NCI-H446 (cell line): ENCODE data around the gene HOXA3.

Experiments
- DNase-seq, 2 experiments: peaks; one replicate each; lab custom pipeline; 2025; lab: John Stamatoyannopoulos, UW

The HOXA3 gene

DNA sequence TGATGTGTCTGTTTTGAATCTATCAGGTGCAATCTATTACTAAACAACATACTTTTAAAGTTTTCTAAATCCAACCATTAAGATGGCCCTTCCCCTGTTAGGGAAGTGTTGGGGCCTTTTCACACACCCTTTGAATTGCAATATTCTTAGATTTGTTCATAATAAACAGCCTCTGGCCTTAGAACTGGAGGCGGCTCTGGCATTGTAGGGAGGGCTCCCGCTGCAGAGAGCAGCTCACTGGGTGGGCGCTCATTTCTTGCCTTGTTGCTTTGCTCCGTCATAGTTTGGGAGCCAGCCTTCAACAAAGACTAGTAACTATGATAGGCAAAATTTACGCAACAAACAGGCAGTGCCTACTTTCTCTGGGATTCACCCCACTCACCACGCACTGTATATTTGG, 26.0 kb upstream of the HOXA3 start:
- peak in 1 of 2 experiments; percentile 51 for DNase-seq

DNA sequence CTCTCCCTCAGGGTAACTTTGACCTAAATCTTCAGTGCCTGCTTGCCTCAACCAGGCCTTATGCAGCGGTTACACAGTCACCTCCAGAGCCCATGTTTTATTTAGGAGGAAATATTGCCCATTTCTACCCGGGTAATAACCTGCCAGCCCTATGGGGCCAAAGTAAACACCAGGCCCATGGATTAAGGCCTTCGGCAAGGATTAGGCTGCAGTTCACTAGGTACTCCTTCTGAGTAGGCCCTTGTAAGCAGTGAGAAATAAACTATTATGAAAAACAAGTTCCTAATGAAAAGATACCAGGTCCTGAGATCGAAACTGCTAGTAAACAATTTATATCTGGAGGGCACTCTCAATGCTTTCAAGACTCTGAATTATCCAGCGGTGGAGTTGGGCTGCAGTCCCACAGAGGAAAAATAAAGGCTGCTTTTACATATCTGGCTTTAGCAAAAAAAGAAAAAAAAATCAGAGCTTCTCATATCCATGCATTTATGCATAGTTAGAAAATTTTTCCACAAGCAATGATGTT, 25.5 kb upstream of the HOXA3 start:
- DNase-seq, result no peak

DNA sequence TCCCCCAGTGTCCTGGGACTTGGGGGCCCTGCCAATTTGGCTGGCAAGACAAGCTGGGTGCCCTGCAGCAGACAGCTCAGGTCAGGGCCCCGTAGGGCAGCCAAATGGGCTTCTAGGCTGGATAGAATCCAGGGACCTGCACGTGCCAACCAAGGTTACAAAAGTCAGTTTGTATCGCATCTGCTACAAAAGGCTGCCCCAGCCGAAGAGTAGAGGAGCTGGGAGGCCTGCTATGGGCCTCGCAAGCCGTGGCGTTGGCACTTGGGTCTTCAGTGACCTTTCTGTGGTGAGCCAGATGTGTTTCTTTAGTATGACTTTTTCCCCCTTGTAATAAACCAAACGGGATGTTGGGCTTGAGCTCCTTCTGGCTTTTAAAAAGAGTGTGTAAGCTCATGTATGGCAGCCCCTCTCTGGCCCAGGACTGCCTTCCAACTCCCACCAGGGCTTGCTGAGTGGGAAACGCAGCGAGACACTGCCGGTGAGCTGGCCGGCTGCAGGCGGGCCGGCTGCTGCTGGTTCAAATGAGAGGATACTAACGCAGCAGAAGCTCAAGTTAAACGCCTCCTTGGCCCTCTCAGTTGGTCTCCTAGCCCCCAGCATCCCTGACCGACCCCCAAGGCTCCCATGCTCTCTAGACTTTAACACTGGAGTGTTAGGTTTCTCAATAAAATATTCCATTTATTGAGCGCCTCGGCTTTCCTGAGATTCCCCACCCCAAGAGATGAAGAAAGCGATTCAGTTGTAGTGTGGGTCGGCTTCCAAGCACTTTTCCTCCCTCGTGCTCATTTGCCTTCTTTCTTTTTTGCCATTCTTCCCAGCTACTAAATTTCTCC, 24.8 kb upstream of the HOXA3 start:
- DNase-seq, result peak in 1 of 2 experiments; percentile 30

DNA sequence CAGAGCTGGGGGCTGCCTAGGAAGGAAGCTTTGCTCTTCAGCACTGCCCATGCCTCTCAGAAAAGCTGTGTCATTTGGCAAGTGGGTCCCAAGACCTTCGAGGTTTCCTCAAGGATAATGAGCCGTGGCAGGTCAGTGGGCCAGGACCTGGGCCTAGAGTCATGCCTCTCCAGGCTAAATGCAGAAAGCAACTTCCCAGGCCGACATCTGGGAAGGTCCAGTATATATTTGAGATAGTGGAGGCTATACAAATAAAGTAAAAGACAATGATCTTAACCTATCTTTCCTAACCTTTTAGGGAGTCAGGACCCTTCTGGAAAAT, 24.1 kb upstream of the HOXA3 start:
- DNase-seq, result no peak

DNA sequence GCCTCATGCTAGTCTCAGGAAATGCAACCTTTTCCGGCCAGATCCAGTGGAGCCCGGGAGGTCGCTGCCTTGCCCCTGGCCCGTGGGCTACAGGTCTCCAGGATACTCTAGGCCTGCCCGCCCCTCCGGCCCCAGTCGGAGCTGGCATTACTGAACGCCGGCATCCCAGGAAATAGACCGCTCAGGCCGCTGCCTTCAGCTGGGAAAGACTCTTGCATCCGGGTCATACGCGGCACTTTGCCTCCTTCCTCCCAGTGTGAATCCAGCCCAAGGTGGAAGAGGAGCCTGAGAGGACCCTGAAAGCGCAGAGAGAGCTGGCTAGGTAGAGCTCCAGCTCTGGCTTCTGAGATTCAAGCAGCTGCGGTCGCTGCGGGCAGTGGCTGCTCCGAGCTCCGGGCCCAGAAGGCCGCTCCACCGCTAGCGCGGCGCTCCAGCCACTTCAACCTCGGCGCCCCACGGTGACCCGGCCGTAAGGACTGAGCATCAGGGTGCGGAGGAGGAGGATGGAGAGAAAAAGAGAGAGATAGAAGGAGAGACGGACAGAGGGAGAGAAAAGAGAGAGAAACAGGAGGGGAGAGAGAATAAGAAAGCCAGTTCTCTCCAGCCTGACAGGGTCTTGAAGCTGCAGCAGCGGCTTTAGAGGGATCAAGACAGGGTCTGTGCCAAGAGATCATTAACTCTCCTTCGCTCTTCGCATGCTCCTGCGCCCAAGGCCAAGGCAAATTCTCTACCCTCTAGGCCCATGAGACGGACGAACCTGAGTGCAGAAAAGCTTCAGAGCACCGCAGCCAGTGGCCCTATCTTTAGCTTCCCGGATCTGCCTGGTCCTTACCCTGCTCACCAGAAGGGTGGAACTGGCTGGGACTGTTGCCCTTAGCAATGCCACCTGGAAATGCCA, 23.5 kb upstream of the HOXA3 start:
- DNase-seq, result no peak

DNA sequence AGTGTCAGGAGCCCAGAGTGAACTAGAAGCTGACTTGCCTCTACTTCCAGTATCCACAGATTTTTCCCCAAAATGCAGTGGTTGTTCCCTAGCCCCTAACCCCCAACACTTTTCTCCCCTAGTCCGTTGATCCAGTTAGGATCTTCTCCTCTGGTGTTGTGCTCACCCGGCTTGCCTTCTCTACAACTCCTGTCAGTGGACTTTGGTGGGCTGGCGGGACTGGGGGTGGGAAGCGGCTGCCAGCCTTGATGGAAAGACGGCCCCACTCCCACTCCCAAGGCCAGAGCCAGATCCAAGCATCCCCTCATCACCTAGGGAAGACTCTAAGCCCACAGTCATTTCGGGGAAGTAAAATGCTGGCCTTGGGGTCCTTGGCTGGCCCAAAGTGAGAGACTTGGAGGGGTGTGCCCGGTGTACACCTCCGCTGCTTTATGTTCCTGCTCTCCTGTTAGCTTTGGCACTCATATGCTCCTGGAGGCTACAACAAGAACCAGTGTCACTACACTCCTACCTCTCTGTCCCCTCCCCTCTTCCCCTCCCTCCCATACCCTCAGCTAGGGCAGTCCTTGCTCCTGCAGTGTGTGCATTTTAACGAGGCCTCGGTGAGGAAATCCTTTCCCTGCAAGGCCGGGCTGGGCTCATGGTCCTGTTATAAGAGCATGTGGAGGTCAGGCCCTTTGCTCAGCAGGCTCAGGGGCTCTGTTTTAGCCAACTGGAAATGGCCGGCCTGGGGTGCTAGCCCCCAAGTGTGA, 22.7 kb upstream of the HOXA3 start:
- no peak for DNase-seq

DNA sequence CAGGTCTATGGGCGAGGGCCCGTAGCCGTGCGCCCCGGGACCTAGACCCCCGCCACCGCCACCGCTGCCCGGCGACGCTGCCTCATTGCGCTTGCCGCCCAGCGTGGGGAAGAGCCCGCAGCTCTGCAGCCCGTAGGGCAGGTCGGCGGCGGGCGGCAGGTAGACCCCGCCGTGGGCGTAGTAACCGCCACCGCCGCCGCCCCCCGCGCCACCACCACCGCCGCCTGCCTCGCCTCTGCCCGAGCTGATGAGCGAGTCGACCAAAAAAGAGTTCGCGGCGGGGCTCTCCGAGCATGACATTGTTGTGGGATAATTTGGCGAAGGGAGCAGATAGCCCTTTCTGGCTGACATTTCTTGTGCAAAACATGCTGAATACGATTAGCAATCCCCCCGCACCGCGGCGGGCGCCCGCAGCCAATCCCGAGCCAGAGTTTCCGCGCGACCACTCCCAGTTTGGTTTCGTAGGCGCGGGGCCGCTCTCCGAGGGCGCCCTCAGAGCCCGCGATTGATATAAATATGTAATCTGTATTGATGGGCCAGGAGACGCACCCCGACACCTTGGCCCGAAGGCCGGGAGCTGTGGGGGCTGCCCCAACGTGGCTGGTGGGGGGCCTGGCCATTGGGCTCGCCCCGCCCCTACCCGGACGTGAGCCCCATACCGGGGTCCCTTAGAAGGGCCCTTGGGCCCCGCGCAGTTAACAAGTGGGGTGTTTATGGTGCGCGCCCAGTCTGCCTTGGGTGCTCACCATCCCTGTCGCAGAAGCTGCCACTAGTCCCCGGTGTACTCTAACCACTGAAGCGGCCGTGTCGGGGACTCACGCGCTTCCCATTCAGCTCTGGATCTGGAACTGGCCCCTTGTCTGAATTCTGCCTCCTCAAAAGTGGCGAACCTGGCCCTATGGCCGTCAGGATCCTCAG, 21.8 kb upstream of the HOXA3 start, which contains the start of gene HOXA10:
Gene HOXA10, minus strand, starts transcription at position 365 of the 918 bp plus-strand sequence. Its CDS starts 14 bp downstream, at position 351.
- DNase-seq, result peak in 1 of 2 experiments; percentile 71

DNA sequence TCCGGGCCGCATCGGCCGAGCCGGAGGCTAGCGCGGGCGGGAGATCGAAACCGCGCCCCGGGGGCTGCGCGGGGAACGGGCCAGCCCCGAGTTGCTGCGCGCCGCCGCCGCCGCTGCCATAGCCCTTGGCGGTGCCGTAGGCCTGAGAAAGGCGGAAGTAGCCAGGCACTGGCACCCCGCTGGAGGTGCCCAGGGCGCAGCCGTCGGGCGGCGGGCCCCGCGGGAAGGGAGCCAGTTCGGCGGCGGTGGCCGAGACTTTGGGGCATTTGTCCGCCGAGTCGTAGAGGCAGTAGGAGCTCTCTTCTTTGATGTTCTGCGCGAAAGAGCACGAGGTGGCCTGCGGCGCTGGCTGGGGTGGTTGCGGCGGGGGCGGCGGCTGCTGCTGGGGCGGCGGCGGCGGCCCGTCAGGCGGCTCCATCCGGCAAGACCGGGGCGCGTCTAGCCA, 21.1 kb upstream of the HOXA3 start:
- DNase-seq, result peak in 1 of 2 experiments; percentile 72

DNA sequence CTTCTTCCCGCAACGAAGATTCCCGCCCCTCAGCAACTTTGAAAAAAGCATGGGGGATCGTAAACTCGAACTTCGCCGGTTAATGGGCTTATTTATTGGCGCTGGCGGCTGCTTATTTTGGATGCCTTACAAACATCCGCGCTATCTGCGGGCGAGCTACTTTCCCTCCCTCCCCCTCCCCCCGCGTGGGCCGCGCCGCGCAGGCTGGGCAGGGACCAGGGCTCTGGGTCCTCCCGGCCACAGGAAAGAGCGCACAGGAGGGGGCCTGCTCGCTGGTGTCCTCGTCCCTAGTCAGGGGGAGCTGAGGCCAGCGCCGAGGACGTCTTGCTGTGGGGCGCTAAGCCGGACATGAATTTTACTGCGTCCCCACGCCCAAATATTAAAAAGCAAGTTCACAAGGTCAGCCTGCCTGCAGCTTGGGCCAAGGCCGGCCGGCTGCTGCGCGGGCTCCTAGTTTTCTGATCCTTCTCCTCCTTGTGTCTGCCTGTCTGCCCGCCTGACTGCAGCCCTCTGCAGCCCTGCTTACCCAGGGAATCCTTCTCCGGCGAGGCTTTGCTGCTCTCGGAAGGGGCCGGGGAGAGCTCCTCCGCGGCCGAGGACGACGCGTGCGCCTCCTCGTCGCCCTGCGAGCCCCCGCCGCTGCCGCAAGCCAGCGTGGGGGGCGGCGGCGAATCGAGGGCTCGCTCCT, 20.6 kb upstream of the HOXA3 start:
- peak; percentile 45 to 72 for DNase-seq

DNA sequence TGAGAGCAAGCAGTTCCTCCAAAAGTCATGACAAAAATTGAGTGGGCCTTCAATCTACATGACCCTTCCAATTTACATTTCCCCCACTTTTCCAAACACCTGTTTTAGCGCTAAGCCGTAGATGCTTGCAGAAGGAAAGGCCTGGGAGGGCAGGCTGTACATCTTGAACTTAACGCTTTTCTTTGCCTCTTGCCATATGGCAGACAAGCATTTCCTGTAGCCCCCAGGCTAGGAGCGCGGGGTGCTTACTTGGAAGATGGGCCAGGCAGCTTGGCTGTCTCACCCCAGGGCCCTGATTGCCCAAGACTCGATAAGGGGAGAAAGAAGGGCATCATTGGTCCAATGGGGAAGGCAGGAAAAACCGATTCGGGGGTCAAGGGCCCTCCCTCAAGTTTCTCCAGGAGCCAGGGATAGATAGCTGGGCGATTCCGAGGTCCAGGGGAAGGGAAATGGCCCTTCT, 20.0 kb upstream of the HOXA3 start:
- peak in 1 of 2 experiments; percentile 26 for DNase-seq

DNA sequence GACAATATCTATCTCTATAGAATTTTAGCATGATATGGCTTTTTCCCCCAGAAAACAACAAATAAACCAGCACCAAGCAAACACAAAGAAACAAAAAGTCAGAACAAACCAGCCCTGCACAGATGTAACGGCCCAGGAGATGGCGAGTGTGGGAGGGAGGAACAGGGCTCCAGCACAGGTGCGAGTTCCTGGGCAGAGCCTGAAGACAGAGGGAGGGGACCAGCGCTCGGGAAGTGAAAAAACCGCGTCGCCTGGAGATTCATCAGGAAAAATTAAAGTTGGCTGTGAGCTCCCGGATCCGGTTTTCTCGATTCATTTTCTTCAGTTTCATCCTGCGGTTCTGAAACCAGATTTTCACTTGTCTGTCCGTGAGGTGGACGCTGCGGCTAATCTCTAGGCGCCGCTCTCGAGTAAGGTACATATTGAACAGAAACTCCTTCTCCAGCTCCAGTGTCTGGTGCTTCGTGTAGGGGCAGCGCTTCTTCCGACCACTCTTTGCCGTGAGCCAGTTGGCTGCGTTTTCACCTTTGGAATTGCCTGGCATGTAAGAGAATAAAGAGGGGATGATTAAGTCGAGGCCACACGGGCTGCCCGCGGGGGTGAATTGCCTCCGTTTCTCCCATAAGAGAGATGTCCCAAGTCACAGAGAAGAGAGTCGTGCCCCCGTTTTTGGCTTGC, 19.4 kb upstream of the HOXA3 start:
- DNase-seq, result peak in 1 of 2 experiments; percentile 28

DNA sequence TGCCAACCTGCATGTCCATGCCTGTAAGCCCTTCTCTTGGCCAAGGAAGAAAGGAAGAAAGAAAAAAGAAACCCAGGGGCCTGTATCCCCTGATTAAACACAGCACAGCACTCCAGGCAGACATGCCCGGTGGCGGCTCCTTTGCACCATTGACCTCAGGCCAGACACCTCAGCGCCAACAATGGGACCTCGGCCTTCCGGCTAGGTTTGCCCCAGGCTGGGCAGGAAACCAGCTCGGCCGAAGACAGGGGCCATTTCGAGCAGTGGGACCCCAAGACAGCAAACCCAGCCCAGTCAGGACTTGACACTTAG, 18.9 kb upstream of the HOXA3 start:
- DNase-seq, result no peak

DNA sequence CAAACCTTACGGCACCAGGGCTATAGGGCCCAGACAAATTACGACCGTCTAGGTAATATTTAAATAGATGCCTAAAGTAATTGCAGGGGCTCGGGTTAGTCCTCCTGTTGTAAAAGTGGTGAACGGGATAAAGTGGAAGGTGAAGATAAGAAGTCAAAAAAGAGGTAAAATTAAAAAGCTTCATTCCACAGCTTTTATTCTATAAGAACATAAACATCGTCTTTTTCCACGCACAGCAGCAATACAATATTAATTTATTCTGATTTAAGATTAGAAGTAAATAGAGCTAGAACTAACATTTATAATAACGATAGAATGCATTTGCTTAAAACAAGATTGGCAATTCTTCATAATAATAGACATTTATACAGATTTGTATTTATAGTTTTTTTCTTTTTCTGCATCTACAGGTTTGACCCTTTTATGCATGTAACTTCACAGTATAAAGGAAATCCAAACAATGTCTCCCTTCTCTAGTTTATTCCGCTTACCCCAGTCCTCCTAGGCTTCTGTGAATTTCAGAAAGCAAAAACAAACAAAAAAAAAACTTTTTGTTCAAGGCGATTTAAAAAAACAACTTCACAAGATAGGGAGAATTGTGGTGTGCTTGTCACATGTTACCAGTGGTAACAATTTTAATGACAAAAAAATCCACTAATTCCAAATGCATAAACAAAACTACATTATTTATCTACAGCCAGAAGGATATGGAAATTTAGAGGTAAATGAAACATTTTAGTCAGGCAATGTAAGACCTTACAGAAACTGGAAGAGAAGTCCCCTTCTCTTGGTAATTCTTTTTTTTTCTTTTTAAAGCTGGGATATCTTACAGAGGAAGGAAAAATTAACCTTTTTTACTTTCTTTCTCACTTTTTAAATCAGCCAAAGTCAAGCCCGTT, 18.3 kb upstream of the HOXA3 start:
- no peak for DNase-seq

DNA sequence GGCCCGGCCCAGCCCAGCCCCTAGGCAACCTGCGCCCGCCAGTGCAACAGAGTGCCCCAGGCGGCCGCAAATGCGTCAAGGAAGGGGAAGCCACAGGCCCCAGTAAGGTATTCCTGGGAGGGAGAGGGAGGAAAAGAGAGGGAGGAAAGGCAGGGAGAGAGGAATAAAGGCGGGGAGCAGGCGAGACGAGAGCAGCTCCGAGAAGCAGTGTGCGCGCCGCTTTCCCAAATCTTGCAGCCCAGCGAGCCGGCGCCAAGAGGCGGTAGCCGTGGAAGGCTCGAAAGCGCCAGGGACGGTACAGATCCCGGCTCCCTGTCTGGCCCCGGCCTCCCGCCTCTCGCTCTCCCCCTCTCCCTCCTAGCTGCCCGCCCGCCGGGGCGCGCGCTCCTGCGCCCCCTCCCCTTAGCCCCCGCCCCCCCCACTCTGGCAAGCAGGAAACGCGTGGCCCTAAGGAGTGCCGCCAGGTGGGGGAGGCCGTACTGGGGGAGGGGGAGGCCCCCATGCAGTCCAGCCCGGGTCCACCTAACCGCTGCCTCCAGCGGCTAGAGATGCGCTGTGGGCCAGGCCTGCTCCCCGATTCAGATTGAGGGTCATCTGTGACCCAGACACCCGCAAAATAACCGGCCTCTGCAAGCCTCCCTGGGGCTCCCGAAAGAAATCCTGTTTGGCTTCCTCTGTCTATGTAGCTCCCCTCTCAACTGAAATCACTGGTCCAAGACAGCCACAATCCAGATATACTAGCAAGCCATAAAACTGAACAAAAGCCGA, 17.5 kb upstream of the HOXA3 start:
- DNase-seq, result peak in 1 of 2 experiments; percentile 58

DNA sequence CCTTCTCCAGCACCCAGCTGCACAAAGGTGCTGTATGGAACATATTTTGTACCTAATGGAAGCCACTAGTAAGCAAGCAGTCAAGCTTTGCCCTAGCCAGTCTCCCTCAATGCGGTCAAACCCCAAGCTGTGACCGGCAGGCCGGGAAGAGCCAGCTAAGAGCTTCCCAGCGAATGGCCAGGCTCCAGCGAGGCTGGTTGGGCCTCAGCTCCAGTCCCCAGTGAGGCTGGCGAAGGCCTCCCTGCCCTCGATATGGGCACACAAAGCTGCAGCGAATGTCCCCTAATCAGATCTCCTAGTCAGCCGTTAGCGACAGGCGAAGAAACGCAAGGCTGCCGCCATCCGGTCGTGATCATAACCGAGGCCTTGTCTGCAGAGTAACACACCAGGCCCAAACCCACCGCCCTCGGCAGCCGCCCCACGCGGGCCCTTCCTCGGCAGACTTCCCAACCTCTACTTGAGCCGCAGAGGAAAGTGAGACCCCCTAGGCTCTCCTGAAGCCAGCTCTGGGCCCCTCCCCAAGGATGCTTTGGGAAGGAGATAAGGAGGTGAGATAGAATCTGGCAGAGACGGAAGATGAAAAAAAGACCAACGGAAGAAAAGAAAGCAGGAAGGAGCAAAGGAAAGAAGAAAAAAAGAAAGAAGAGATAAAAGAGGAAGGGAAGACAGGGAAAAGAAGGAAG, 16.0 kb upstream of the HOXA3 start:
- peak in 1 of 2 experiments; percentile 65 for DNase-seq

DNA sequence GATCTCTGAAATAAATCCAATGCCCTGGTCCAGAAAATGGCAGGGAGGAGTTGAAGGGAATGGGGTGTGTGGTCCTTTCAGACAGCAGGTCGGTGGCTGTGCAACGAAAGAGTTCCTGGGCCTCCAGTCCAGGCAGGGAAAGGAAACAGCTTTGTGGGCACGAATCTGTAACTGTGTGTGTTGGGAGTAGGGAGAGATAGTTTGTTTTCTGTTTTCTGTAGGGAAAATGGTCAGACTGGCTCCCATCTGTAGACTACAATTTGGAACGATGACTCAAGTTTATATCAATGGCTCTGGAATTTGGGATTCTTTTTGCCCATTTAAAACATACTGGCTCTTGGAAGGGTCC, 15.5 kb upstream of the HOXA3 start:
- DNase-seq, result peak in 1 of 2 experiments; percentile 45
